Sigmoid colon (tissue), 7 donors: Measurements from ENCODE around the gene FCAMR. TPM values are rescaled to one million over a fixed set of nuclear protein-coding genes. Genes with fewer than 3 reads are reported as not detected.

Experiments used
- DNase-seq: peaks from one replicate; pipeline ENCODE4 v3.0.0-alpha.2; 2019
- H3K27ac ChIP-seq, 4 donors: fragments of 200-600 bp; sonication (generic); one replicate each; pipeline ENCODE4 v1.5.1; 2016 to 2019; ENCODE audit warnings: mild to moderate bottlenecking in 1 of 4
- H3K27me3 ChIP-seq, 3 donors: fragments of 200-600 bp; sonication (generic); one replicate each; pipeline ENCODE4 v1.5.1; 2019; ENCODE audit warnings: mild to moderate bottlenecking in 1 of 3
- H3K36me3 ChIP-seq, 4 donors: fragments of 200-600 bp; sonication (generic); one replicate each; pipeline ENCODE4 v1.5.1; 2016 to 2019
- H3K4me1 ChIP-seq, 4 donors: fragments of 200-600 bp; sonication (generic); one replicate each; pipeline ENCODE4 v1.5.1; 2017 to 2019
- H3K4me3 ChIP-seq, 4 donors: fragments of 200-600 bp; sonication (generic); one replicate each; pipeline ENCODE4 v1.5.1; 2017 to 2019; ENCODE audit warnings: mild to moderate bottlenecking in 2 of 4, moderate library complexity in 1 of 4
- H3K9me3 ChIP-seq, 4 donors: fragments of 200-600 bp in 3 of 4; sonication (generic) in 3 of 4; one replicate each; pipeline versions ENCODE4 v1.5.1 to v1.6.1; 2013 to 2019
- EP300 ChIP-seq, 4 donors: sonication (generic); formaldehyde crosslinking; IDR thresholded peaks; one replicate each; pipeline ENCODE4 v1.6.1; 2017; ENCODE audit warnings: antibody characterized with exemption in 4 of 4
- POLR2A ChIP-seq, 2 donors: fragments of 450-650 bp; IDR thresholded peaks; one replicate each; pipeline ENCODE4 v1.6.1; 2016; ENCODE audit warnings: antibody characterized with exemption in 2 of 2, mild to moderate bottlenecking in 2 of 2, moderate library complexity in 2 of 2
- POLR2AphosphoS5 ChIP-seq, 4 donors: sonication (generic); formaldehyde crosslinking; IDR thresholded peaks; one replicate each; pipeline ENCODE4 v1.6.1; 2017; ENCODE audit warnings: antibody characterized with exemption in 4 of 4
- WGBS, 2 donors: extraction: QIAGEN DNeasy Blood & Tissue Kit; methylation state at CpG; one replicate each; pipeline ENCODE4 v1.1.7; 2013; 5-methylcytosine and 5-hydroxymethylcytosine counted together
- intact Hi-C: fragments of 100-400 bp; cut with DNase I; formaldehyde crosslinking; loops from one replicate; pipeline ENCODE4 v1.15.1; 2023
- polyA plus RNA-seq, 3 donors: library from polyadenylated mRNA; stranded (reverse); fragments of 200-250 nt; gene quantifications; one replicate each; pipeline ENCODE4 v1.2.3, GENCODE V29; 2013
- total RNA-seq, 4 donors: library from RNA; depleted of rRNA; stranded (reverse); fragments of >200 nt; gene quantifications; one replicate each; pipeline ENCODE4 v1.1.0, GENCODE V29; 2016
- TF ChIP-seq, protein P1 (sequence below), 4 experiments: fragments of 450-650 bp in 3 of 4; fragments of 200-600 bp in 1 of 4; IDR thresholded peaks; one replicate each; pipeline ENCODE4 v1.5.1; 2016 to 2019; ENCODE audit warnings: antibody characterized with exemption in 4 of 4, mild to moderate bottlenecking in 3 of 4, moderate library complexity in 2 of 4
- donor health status: healthy with polysubstance abuse.
- donor health status: Bipolar disorder and iron deficiency.
- donor health status: healthy.

FCAMR gene
- total and polyA plus RNA-seq, 7 donors, result 1.5 TPM; not detected in 6

DNA sequence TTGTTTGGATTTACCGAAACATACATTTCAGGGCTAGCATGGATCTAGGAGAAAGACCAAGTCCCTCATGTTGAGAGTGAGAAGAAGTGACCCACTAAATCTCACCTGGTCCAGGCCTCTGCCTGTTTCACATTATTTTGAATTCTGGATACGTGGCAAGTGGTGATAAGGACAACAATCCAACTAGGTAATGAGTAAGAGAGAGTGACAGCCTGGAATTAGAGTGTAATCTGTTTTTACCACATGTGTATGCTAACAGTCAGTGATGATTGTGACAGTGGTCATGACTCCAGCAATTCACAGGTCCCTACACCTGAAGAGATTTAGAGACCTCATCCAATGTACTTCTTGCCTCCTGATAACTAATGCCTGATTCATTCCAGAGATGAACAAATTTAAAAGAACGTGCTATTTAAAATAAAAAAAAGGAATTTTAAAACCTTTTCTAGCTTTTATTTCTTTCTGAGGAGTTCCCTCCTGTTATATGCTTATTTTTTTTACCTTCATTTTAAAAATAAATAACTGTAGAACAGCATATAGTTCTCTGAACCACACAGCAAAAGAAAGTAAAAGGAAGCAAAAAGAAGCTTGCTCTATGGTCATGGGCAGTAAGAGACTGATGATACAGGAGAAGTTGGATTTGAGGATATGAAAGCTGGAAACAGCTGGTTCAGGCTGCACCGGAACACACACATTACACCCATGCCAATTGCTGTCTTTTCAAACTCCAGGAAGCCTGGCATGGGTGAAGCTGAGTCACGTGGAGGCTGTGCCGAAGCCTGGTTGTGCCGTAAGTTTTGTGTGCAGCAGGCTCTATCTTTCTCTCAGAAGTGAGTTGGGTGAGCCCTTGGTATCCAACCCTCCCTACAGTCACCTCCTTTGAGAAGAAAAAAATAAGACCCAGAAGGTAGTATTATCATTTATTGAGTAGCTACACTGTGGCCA lies 47.6 kb upstream of the FCAMR start:
- DNase-seq, result no peak
- 38 to 72% methylated on average over 7 of the region's 7 CpGs for WGBS, 2 donors
- intact Hi-C loops, result no loop called here

DNA sequence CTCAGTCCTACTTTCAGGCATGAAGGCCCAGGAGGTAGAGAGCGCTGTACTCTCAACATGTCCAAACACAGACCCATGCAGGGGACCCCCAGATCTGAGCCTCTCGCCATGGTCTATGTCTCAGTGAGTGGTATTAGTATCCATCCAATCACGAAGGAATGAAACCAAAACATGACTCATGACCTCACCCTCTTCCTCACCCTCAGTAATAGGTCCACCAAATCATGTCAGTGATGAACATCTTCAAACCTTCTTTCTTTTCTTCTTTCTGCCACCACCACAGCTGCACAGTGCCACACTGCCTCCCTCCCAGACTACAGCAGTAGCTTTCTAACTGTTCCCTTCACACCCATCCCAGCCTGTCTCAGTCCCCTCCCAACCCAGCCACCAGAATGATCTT lies 45.5 kb upstream of the FCAMR start:
- DNase-seq, result no peak
- Histone ChIP-seq H3K9me3 (no peaks in the 10 kb centered on the region), H3K4me3 (no peak overlapping the region), H3K36me3 (no peaks in the 10 kb centered on the region), H3K4me1 (no peaks in the 10 kb centered on the region), H3K27ac (no peak overlapping the region), H3K27me3 (no peaks in the 10 kb centered on the region)
- intact Hi-C loops, result no loop called here
- TF ChIP-seq POLR2AphosphoS5 (IDR thresholded peaks at IDR 0.05) (no peak), POLR2A (IDR thresholded peaks at IDR 0.05) (no peak), EP300 (IDR thresholded peaks at IDR 0.05) (no peak)
- TF ChIP-seq, protein P1, sequence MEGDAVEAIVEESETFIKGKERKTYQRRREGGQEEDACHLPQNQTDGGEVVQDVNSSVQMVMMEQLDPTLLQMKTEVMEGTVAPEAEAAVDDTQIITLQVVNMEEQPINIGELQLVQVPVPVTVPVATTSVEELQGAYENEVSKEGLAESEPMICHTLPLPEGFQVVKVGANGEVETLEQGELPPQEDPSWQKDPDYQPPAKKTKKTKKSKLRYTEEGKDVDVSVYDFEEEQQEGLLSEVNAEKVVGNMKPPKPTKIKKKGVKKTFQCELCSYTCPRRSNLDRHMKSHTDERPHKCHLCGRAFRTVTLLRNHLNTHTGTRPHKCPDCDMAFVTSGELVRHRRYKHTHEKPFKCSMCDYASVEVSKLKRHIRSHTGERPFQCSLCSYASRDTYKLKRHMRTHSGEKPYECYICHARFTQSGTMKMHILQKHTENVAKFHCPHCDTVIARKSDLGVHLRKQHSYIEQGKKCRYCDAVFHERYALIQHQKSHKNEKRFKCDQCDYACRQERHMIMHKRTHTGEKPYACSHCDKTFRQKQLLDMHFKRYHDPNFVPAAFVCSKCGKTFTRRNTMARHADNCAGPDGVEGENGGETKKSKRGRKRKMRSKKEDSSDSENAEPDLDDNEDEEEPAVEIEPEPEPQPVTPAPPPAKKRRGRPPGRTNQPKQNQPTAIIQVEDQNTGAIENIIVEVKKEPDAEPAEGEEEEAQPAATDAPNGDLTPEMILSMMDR (IDR thresholded peaks at IDR 0.05), result no peak
- 89 to 93% methylated on average over 3 of the region's 3 CpGs for WGBS, 2 donors

More for the DNA sequence above, 47.6 kb upstream of the FCAMR start:
- Histone ChIP-seq H3K27me3 (no peaks in the 10 kb centered on the region), H3K4me3 (no peak overlapping the region), H3K36me3 (no peaks in the 10 kb centered on the region), H3K9me3 (no peaks in the 10 kb centered on the region), H3K4me1 (no peaks in the 10 kb centered on the region), H3K27ac (no peak overlapping the region)
- TF ChIP-seq EP300 (IDR thresholded peaks at IDR 0.05), result no peak
- TF ChIP-seq POLR2AphosphoS5 (IDR thresholded peaks at IDR 0.05), result no peak

DNA sequence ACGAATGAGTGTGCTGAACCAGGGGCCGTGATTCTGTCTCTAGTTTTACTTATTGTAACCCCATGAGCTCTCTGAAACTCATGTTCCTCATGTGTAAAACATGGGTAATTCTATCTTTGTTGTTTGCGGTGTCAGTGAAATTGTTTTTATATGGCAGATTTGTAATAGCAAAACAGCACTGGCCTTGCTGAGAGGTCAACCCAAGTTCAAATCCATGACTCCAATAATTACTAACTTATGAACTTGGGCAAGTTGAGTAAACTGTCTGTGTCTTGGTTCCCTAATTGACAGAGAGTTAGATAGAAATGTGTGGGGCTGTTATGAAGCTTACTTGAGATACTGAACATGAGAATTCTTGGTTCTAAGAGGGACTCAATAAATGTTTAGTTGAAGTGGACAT lies 44.5 kb upstream of the FCAMR start:
- DNase-seq, result no peak
- Histone ChIP-seq H3K27ac (no peak overlapping the region), H3K36me3 (no peaks in the 10 kb centered on the region), H3K4me1 (no peaks in the 10 kb centered on the region), H3K9me3 (no peaks in the 10 kb centered on the region), H3K27me3 (no peaks in the 10 kb centered on the region), H3K4me3 (no peak overlapping the region)
- TF ChIP-seq, protein P1 (IDR thresholded peaks at IDR 0.05), result no peak
- TF ChIP-seq POLR2AphosphoS5 (IDR thresholded peaks at IDR 0.05) (no peak), POLR2A (IDR thresholded peaks at IDR 0.05) (no peak), EP300 (IDR thresholded peaks at IDR 0.05) (no peak)
- intact Hi-C loops, result no loop called here
- WGBS, 2 donors, result 89 to 92% methylated on average over 3 of the region's 3 CpGs

DNA sequence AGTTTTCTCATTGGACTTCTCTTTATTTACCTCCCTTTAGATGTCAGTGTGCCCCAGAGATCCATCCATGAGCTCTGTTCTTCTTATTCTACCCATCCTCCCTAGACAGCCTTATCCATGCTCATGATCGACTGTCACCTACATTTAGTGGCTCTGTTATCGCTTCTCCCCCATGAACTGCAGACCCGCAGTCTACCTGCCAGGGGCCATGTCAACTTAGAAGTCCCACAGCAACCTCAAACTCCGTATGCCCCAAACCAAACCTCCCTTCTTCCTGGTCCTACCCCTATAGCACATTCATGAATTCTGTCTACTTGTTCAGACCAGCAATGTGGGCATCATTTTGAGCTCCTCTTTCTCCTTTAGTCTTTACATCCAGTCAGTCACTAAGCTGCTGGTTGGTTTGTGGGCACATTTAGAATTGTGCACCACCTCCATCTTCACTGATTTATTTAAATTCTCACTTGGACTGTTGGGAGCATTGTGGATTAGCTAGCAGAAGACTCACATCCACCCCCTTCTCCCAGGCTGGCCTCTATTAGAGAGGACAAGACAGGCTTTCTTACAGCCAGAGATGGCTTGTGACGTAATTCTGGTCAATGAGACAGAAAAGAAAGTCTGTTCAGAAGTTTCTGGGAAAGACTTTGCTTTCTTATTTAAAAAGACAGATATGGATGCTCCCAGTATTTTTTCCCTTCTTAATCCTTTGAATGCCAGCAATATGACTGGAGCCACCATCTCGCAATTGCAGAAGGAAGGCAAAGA lies 43.2 kb upstream of the FCAMR start:
- 70 to 71% methylated on average over 6 of the region's 6 CpGs for WGBS, 2 donors
- intact Hi-C loops, result no loop called here
- DNase-seq, result no peak
- no peak for TF ChIP-seq EP300 (IDR thresholded peaks at IDR 0.05)
- TF ChIP-seq, protein P1 (IDR thresholded peaks at IDR 0.05), result no peak
- no peak for TF ChIP-seq POLR2A (IDR thresholded peaks at IDR 0.05)
- TF ChIP-seq POLR2AphosphoS5 (IDR thresholded peaks at IDR 0.05), result no peak
- H3K4me1 ChIP-seq, result no peaks in the 10 kb centered on the region
- no peaks in the 10 kb centered on the region for H3K9me3 ChIP-seq
- H3K36me3 ChIP-seq, result no peaks in the 10 kb centered on the region
- H3K27ac ChIP-seq, result no peak overlapping the region
- H3K27me3 ChIP-seq, result no peaks in the 10 kb centered on the region
- H3K4me3 ChIP-seq, result no peak overlapping the region

DNA sequence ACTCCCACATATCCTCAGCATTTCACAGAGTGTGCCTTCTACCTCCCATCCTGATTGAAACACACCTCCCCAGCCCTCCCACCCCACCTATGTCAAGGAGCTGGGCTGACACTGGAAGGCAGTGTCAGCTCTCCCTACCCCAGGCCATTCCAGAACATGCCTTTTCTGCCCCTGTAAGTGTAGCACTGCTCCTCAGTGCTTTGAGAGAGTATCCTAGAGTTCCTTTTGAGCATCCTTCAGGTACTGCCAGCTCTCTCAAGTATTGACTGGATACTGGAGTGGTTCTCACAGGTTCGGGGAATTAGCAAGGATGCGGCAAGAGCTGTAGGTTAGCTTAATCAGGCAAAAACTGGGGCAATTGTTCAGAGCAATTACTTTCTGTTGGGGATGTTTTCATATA lies 40.5 kb upstream of the FCAMR start:
- peaks cover 0 to 9% (median 3%) of the 10 kb centered on the region in 4 donors for H3K4me1 ChIP-seq

More for the DNA sequence above, 40.5 kb upstream of the FCAMR start:
- Histone ChIP-seq H3K36me3 (no peaks in the 10 kb centered on the region), H3K27ac (no peak overlapping the region), H3K4me3 (no peak overlapping the region), H3K9me3 (no peaks in the 10 kb centered on the region), H3K27me3 (no peaks in the 10 kb centered on the region)
- 96% methylated on average over 2 of the region's 2 CpGs for WGBS, 2 donors
- intact Hi-C loops, result no loop called here
- TF ChIP-seq, protein P1 (IDR thresholded peaks at IDR 0.05), result no peak
- no peak for DNase-seq
